ENCODE results near the gene PCGF1. TPM values are rescaled to one million over a fixed set of nuclear protein-coding genes. Genes with fewer than 3 reads are reported as not detected.

The PCGF1 gene
- total and polyA plus RNA-seq, 2 of the 13 experiments (the other 11 are each of a cell fraction or from before 2014, with no cell fraction given) = 20.4 to 22.6 TPM

DNA sequence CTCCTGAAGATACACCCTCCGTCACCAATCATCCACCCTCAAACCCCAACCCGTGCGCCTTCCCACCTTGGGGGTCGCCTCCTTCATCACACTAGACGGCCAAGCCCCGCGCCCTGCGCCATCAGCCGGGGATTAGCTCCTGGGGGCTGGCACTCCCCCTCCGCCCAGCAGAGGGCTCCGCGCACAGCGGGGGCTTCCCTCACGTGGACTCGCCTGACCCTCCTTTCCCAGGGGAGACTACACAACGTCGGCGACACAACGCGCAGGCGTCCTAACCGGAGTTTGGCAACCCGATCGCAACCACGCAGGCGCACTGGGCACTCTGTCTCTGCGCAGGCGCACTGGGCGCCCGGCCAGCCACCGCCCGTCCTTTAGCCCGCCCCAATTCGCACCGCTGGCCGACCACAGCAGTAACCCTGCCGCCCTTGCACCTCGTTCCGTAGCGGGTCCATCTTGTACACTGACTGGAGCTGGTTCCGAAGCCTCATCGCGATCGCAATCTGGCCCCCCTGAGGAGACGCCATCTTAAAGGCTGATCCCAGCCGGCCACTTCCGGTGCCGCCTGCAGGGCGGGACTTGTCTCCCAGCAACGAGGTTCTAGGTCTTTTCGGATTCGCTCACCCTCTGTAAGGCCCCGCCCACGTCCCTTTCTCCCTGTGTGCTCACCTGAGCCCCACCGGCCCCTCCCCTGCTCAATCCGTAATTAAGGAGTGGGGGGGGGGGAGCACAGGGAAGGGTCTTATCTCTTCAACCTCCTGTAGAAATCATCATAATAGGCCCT lies at the start of gene PCGF1 (continued):
- TF ChIP-seq PRDM4 (CRISPR knock-in tag; IDR thresholded peaks at IDR 0.05; ENCODE audit: borderline replicate concordance) (no peak), ZNF773 (CRISPR knock-in tag; IDR thresholded peaks at IDR 0.05; ENCODE audit: borderline replicate concordance) (no peak), ZNF569 (CRISPR knock-in tag; IDR thresholded peaks at IDR 0.05; ENCODE audit: borderline replicate concordance) (peak; percentile 86; the same call in 1 of the 2 replicates), ZKSCAN8 (CRISPR knock-in tag; IDR thresholded peaks at IDR 0.05; ENCODE audit: borderline replicate concordance) (peak; percentile 13; the same call in 1 of the 2 replicates), MZF1 (CRISPR knock-in tag; IDR thresholded peaks at IDR 0.05; ENCODE audit: borderline replicate concordance) (peak; percentile 1; the same call in 1 of the 2 replicates), ETV6 (CRISPR knock-in tag; conservative IDR thresholded peaks at IDR 0.05) (0 out of 2 replicates have a peak, but pooled peaks have one; percentile 27), SOX6 (IDR thresholded peaks at IDR 0.05) (no peak), SOX6 (CRISPR knock-in tag; IDR thresholded peaks at IDR 0.05) (peak; percentile 80), IRX3 (CRISPR knock-in tag; IDR thresholded peaks at IDR 0.05; ENCODE audit: borderline replicate concordance, low read depth) (no peak), PRMT3 (CRISPR knock-in tag; IDR thresholded peaks at IDR 0.05; ENCODE audit: borderline replicate concordance, low read depth) (no peak), ZSCAN31 (CRISPR knock-in tag; IDR thresholded peaks at IDR 0.05; ENCODE audit: low read depth) (peak; percentile 96), ATF2 (CRISPR knock-in tag; IDR thresholded peaks at IDR 0.05) (peak; percentile 79), ZNF780A (CRISPR knock-in tag; IDR thresholded peaks at IDR 0.05) (0 out of 2 replicates have a peak, but pooled peaks have one; percentile 26), ZNF782 (CRISPR knock-in tag; IDR thresholded peaks at IDR 0.05; ENCODE audit: borderline replicate concordance) (peak; percentile 94; the same call in 1 of the 2 replicates), NR2C2 (CRISPR knock-in tag; IDR thresholded peaks at IDR 0.05; ENCODE audit: borderline replicate concordance) (peak; percentile 93), RXRB (CRISPR knock-in tag; IDR thresholded peaks at IDR 0.05; ENCODE audit: borderline replicate concordance) (peak; percentile 92), CBX2 (IDR thresholded peaks at IDR 0.05; ENCODE audit: low read depth, low read length) (no peak), CBX2 (CRISPR knock-in tag; IDR thresholded peaks at IDR 0.05; ENCODE audit: low read depth) (0 out of 2 replicates have a peak, but pooled peaks have one; percentile 35), ZNF652 (CRISPR knock-in tag; IDR thresholded peaks at IDR 0.05; ENCODE audit: borderline replicate concordance, low read depth) (no peak), FOXP1 (IDR thresholded peaks at IDR 0.05) (no peak), FOXP1 (CRISPR knock-in tag; IDR thresholded peaks at IDR 0.05) (peak; percentile 28; the same call in 1 of the 2 replicates), KLF9 (CRISPR knock-in tag; IDR thresholded peaks at IDR 0.05; ENCODE audit: low read depth) (no peak), ZNF616 (CRISPR knock-in tag; IDR thresholded peaks at IDR 0.05; ENCODE audit: low read depth) (0 out of 2 replicates have a peak, but pooled peaks have one; percentile 79)
- TF ChIP-seq, protein P1, sequence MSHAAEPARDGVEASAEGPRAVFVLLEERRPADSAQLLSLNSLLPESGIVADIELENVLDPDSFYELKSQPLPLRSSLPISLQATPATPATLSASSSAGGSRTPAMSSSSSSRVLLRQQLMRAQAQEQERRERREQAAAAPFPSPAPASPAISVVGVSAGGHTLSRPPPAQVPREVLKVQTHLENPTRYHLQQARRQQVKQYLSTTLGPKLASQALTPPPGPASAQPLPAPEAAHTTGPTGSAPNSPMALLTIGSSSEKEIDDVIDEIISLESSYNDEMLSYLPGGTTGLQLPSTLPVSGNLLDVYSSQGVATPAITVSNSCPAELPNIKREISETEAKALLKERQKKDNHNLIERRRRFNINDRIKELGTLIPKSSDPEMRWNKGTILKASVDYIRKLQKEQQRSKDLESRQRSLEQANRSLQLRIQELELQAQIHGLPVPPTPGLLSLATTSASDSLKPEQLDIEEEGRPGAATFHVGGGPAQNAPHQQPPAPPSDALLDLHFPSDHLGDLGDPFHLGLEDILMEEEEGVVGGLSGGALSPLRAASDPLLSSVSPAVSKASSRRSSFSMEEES (CRISPR knock-in tag; IDR thresholded peaks at IDR 0.05) = peak; percentile 71; the same call in 1 of the 2 replicates
- TF ChIP-seq, protein P2, sequence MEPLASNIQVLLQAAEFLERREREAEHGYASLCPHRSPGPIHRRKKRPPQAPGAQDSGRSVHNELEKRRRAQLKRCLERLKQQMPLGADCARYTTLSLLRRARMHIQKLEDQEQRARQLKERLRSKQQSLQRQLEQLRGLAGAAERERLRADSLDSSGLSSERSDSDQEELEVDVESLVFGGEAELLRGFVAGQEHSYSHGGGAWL (CRISPR knock-in tag; IDR thresholded peaks at IDR 0.05) = peak; percentile 61; the same call in 1 of the 2 replicates
